Activated CD8-positive, alpha-beta memory T cell treated with anti-CD3 and anti-CD28 coated beads, Interleukin-2, amount 50 U/mL, for 48 hours (primary cell): ENCODE results near the gene MMP7.

Source experiments
- DNase-seq: peaks from one replicate; pipeline ENCODE4 v3.0.0-alpha.2; 2020

MMP7 gene

GRCh38 chr11:102530558-102530957, at the start of gene MMP7:
MMP7 (minus strand) TSS chr11:102530747; CDS start chr11:102530700, 47 bp downstream.
- no peak for DNase-seq

GRCh38 chr11:102577723-102578122, 47.2 kb upstream of the MMP7 start:
- DNase-seq: no peak

- no peak for DNase-seq
Measured at GRCh38 chr11:102577182-102577581, 46.6 kb upstream of the MMP7 start.

- DNase-seq: no peak
Measured at GRCh38 chr11:102576350-102576749, 45.8 kb upstream of the MMP7 start.

GRCh38 chr11:102575012-102575411, 44.5 kb upstream of the MMP7 start:
- no peak for DNase-seq

GRCh38 chr11:102573851-102574250, 43.3 kb upstream of the MMP7 start:
- DNase-seq: no peak

GRCh38 chr11:102572554-102573220, 42.1 kb upstream of the MMP7 start:
- no peak for DNase-seq

- DNase-seq: no peak
Measured at GRCh38 chr11:102568851-102569250, 38.3 kb upstream of the MMP7 start.

GRCh38 chr11:102566112-102566511, 35.6 kb upstream of the MMP7 start:
- DNase-seq: no peak

- DNase-seq: no peak
Measured at GRCh38 chr11:102564110-102564509, 33.6 kb upstream of the MMP7 start.

- DNase-seq: no peak
Measured at GRCh38 chr11:102561636-102562035, 31.1 kb upstream of the MMP7 start.

GRCh38 chr11:102560555-102561011, 30.0 kb upstream of the MMP7 start:
- DNase-seq: no peak

GRCh38 chr11:102559839-102560238, 29.3 kb upstream of the MMP7 start:
- DNase-seq: no peak

GRCh38 chr11:102555091-102555490, 24.5 kb upstream of the MMP7 start:
- DNase-seq: no peak

- no peak for DNase-seq
Measured at GRCh38 chr11:102553835-102554282, 23.3 kb upstream of the MMP7 start.

- no peak for DNase-seq
Measured at GRCh38 chr11:102552447-102553194, 22.1 kb upstream of the MMP7 start.

GRCh38 chr11:102552020-102552419, 21.5 kb upstream of the MMP7 start:
- no peak for DNase-seq

- DNase-seq: no peak
Measured at GRCh38 chr11:102551169-102551781, 20.7 kb upstream of the MMP7 start.

- no peak for DNase-seq
Measured at GRCh38 chr11:102546923-102547471, 16.4 kb upstream of the MMP7 start.

GRCh38 chr11:102546427-102546826, 15.9 kb upstream of the MMP7 start:
- no peak for DNase-seq

GRCh38 chr11:102545701-102546100, 15.2 kb upstream of the MMP7 start:
- no peak for DNase-seq

GRCh38 chr11:102544594-102544993, 14.0 kb upstream of the MMP7 start:
- no peak for DNase-seq

GRCh38 chr11:102539567-102539966, 9.0 kb upstream of the MMP7 start:
- DNase-seq: no peak

GRCh38 chr11:102538932-102539331, 8.4 kb upstream of the MMP7 start:
- DNase-seq: no peak
